GM12872 (cell line): ENCODE measurements around the gene FUNDC2.

ENCODE experiments used
- TF ChIP-seq, protein P1 (sequence below): IDR thresholded peaks from 3 replicates; pipeline ENCODE4 v1.5.1; 2011; ENCODE audit warnings: low read depth, mild to moderate bottlenecking, low read length, moderate library complexity; ENCODE audit not compliant: insufficient read depth

FUNDC2 gene

DNA sequence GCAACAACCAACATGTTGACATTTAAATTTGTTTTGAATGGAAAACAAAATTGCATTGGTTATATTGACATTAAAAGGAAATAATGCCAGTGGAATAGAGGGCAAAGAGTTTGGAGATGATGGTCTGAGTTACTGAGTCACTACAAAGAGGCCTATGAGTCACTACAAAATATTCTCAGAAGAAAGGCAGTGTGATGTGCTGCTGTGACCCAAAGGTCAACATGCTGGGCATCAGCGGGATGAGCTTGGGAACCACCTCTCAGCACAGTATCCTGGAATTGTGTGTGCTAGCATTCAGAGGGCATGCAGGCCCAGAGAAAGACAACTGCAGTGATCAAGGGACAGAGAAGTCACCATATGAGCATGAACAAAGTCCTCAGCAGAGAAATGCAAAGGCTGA lies 41.5 kb downstream of the FUNDC2 start:
- TF ChIP-seq, protein P1, sequence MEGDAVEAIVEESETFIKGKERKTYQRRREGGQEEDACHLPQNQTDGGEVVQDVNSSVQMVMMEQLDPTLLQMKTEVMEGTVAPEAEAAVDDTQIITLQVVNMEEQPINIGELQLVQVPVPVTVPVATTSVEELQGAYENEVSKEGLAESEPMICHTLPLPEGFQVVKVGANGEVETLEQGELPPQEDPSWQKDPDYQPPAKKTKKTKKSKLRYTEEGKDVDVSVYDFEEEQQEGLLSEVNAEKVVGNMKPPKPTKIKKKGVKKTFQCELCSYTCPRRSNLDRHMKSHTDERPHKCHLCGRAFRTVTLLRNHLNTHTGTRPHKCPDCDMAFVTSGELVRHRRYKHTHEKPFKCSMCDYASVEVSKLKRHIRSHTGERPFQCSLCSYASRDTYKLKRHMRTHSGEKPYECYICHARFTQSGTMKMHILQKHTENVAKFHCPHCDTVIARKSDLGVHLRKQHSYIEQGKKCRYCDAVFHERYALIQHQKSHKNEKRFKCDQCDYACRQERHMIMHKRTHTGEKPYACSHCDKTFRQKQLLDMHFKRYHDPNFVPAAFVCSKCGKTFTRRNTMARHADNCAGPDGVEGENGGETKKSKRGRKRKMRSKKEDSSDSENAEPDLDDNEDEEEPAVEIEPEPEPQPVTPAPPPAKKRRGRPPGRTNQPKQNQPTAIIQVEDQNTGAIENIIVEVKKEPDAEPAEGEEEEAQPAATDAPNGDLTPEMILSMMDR = no peak

GRCh38 chrX:155069414-155069813 lies 42.8 kb downstream of the FUNDC2 start:
- TF ChIP-seq, protein P1 = no peak

- TF ChIP-seq, protein P1 = no peak
These were observed 43.4 kb downstream of the FUNDC2 start for GRCh38 chrX:155070038-155070437.

DNA sequence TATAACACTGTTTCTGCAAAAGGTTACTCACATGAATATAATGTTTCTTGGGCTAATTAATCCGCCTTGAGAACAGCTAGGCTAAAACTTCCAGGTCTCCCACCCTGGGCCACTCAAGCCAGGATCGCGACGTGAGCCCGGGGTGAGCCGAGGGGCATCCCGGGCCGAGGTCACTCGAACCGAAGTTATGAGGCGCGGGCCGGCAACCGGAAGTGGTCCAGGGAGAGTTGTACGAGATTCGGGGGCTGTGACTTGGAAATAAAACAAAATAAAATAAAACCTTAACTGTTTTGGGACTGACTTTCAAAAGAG lies 44.0 kb downstream of the FUNDC2 start:
- TF ChIP-seq, protein P1 = no peak

DNA sequence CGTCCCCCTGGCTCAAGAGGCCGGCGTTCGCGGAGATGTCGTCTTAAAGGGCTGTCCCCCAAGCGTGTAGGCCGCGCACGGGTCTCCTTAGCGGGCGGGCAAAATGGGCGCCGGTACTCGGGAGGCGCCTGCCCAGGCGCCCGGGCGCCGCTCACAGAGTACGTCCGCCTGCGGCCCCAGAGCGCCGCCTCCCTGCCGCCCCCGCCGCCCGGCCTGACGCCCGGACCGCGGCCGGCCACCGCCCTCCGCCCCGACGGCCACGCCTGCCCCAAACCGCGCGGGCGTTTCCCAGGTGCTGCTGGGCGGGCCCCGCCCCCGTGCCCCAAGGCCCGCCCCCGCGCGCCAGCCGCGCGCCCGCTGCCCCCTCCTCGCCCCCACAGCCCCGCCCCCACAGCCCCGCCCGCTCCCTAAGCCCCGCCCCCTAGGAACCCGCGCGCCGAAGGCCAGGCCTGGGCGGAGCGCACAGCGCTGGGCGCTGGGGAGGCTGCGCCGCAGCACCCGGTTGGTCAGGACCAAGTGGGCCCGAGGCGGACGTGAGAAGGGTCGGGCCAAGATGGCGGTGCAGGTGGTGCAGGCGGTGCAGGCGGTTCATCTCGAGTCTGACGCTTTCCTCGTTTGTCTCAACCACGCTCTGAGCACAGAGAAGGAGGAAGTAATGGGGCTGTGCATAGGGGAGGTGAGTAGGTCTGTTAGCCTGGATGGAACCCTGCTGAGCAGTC lies 44.5 kb downstream of the FUNDC2 start, which contains the start of the genes BRCC3, CMC4 and MTCP1:
Gene BRCC3 (plus strand): TSS at position 534 of the 719 bp plus-strand sequence. CDS start 20 bp downstream, at position 554.
Gene CMC4 (minus strand): TSS at position 162 of the 719 bp plus-strand sequence. CDS start 7,113 bp downstream, outside the sequence.
Gene MTCP1 (minus strand): TSS at position 162 of the 719 bp plus-strand sequence. CDS start 5,126 bp downstream, outside the sequence.
- TF ChIP-seq, protein P1 = no peak

DNA sequence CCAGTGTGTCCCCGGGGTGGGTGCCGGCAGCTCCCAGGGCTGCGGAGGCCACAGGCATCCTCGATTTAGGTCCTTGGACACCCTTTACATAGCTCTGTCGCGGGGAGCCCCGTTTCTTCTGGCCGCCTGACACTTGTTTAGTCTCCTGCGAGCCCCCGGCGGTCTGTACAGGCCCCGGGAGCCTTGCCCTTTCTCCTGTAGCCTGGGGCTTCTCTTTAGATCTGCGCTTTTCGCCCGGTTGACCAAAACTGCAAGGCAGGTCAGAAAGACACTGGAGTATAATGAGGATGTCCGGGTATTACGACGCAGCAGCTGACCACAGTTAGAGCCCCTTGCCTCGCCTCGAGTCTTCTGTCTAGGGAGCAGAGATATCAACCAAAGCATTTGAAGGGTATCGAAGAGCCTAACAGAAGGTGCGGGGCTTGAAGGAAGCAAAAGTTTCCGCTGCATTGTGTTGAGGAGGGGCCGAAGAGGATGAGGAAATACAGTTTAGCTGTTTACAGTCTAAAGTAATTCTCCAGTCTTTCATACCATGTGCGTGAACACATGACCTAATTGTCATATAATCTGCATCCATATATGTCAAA lies 45.1 kb downstream of the FUNDC2 start:
- TF ChIP-seq, protein P1 = no peak

DNA sequence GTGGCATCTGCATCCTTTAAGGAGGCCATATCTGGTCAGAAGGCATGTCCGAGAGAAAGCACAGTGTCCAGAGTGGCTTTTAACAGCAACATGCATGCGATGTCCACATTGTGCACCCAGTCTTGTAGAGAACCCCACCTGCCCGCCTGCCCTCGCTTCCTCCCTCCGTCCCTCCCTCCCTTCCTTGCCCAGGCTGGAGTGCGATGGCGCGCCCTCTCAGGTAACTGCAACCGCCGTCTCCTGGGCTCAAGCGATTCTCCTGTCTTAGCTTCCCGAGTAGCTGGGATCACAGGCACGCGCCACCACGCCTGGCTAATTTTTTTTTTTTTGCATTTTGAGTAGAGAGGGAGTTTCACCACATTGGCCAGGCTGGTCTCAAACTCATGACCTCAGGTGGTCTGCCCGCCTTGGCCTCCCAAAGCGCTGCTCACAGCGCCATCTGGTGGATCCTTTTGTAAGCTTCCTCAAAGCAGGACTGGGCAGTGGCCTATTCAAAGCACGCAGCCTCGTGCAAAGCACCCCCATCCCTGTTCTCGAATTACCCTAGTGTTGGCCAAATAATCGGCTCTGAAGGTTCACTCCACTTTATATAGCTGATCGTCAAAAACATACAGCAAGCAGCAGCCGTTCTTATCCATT lies 59.7 kb downstream of the FUNDC2 start:
- TF ChIP-seq, protein P1 = peak; percentile 54
